H1 (cell line): ENCODE results near the gene ATP6V0D1.

Source experiments
- BCL11A ChIP-seq, 2 experiments: IDR thresholded peaks; one replicate each; pipeline ENCODE4 v1.6.1; 2011; ENCODE audit warnings: low read depth in 2 of 2, low read length in 2 of 2, mild to moderate bottlenecking in 2 of 2
- RFX5 ChIP-seq: IDR thresholded peaks from 2 replicates; pipeline ENCODE4 v1.6.1; 2011; ENCODE audit warnings: low read depth, low read length, improper control_type of control experiment, borderline replicate concordance
- SUZ12 ChIP-seq: fragments of 200-600 bp; sonication (generic); IDR thresholded peaks from 2 replicates; pipeline ENCODE4 v1.6.1; 2012; ENCODE audit warnings: mild to moderate bottlenecking, inconsistent platforms, low read length, moderate library complexity, mixed read lengths
- TF ChIP-seq, protein P1 (sequence below), 3 experiments: IDR thresholded peaks; 1 replicate in 2 of 3; 2 replicates in 1 of 3; pipeline versions ENCODE4 v1.5.1 to v1.6.1; 2011; ENCODE audit warnings: low read length in 3 of 3, mild to moderate bottlenecking in 3 of 3, inconsistent platforms in 2 of 3, low read depth in 1 of 3, moderate library complexity in 1 of 3; ENCODE audit not compliant: insufficient read depth in 1 of 3; ENCODE audit errors: control extremely low read depth in 1 of 3

- TF ChIP-seq, protein P1, sequence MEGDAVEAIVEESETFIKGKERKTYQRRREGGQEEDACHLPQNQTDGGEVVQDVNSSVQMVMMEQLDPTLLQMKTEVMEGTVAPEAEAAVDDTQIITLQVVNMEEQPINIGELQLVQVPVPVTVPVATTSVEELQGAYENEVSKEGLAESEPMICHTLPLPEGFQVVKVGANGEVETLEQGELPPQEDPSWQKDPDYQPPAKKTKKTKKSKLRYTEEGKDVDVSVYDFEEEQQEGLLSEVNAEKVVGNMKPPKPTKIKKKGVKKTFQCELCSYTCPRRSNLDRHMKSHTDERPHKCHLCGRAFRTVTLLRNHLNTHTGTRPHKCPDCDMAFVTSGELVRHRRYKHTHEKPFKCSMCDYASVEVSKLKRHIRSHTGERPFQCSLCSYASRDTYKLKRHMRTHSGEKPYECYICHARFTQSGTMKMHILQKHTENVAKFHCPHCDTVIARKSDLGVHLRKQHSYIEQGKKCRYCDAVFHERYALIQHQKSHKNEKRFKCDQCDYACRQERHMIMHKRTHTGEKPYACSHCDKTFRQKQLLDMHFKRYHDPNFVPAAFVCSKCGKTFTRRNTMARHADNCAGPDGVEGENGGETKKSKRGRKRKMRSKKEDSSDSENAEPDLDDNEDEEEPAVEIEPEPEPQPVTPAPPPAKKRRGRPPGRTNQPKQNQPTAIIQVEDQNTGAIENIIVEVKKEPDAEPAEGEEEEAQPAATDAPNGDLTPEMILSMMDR (IDR thresholded peaks at IDR 0.05; ENCODE audit: control extremely low read depth in 1 of 3, insufficient read depth in 1 of 3, low read depth in 1 of 3, low read length in 3 of 3), result no peak
- TF ChIP-seq BCL11A (IDR thresholded peaks at IDR 0.05; ENCODE audit: low read depth in 2 of 2, low read length in 2 of 2) (no peak), RFX5 (no peak), SUZ12 (no peak)
These were observed 54.9 kb downstream of the ATP6V0D1 start for GRCh38 chr16:67426022-67426421.
